HG02610 (cell line): Measurements from ENCODE around the gene TAS2R4.
"Not testable (repeated sequence)": the region's sequence is repeated elsewhere in the genome, so short reads cannot be mapped to it uniquely, and the experiment has no call there.

Experiments
- ATAC-seq: cut with Tn5 transposase; IDR thresholded peaks from one replicate; pipeline ENCODE4 v1.9.1; 2021; ENCODE audit warnings: mild to moderate bottlenecking, moderate library complexity; ENCODE audit not compliant: unreplicated experiment

Gene TAS2R4

DNA sequence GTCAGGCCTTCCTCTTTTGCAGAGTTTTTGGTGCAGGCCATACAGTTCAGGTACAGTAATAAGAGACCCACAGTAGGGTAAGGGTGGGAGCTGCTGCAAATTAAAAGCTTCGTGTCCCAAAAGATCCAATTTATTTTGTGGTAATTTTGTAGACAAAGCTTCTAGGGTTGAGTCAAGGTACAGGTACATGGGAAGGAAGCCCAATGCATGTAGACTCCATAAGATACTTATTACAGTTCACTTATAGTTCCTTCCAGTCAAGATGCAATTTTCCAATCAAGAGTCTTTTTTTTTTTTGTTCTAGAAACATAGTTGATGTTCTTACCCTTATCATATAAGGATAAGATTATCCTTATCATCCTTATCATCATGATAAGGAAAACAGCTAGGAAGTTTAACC is at the start of gene TAS2R4:
TAS2R4 (plus strand) TSS at position 301 of the 400 bp plus-strand sequence. CDS start 1,815 bp downstream, outside the sequence.
- no peak for ATAC-seq

GRCh38 chr7:141729020-141729419 is 47.5 kb upstream of the TAS2R4 start:
- no peak for ATAC-seq

GRCh38 chr7:141731476-141732149 is 44.9 kb upstream of the TAS2R4 start:
- no peak for ATAC-seq

DNA sequence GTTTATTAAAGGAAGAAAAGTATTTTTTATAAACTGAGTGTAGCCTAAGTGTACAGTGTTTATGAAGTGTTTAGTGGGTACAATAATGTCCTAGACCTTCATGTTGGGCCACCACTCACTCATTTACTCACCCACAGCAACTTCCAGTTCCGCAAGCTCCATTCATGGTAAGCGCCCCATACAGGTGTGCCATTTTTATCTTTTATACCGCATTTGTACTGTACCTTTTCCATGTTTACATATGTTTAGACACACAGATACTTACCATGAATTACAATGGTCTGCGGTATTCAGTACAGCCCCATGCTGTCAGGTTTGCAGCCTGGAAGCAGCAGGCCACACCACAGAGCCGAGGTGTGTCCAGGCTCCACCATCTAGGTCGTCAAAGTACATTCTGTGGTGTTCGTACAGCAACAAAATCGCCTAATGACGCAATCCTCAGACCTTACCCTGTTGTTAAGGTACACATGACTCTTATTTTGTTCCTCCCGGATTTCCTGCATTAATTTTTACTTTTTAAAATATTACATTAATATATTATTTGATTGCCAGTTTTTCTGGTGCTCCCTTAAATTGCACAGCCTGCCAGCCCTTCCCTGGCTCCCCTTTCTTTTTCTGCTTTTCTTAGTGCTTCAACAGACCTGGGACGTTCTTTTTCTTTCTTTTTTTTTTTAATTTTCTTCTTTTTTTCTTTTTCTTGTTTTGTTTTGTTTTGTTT is 39.2 kb upstream of the TAS2R4 start:
- ATAC-seq = no peak

- peak; percentile 90 for ATAC-seq
Measured at GRCh38 chr7:141737836-141738591, 38.5 kb upstream of the TAS2R4 start, which contains the start of gene SSBP1. TSS of gene SSBP1 (plus strand) at chr7:141738358. CDS start at chr7:141739167, 809 bp downstream.

GRCh38 chr7:141738592-141739013 is 37.9 kb upstream of the TAS2R4 start:
- no peak for ATAC-seq

- no peak for ATAC-seq
Measured at GRCh38 chr7:141739250-141739649, 37.2 kb upstream of the TAS2R4 start.

- ATAC-seq = no peak
Measured at GRCh38 chr7:141742229-141742628, 34.2 kb upstream of the TAS2R4 start.

- no peak for ATAC-seq
Measured at GRCh38 chr7:141744131-141744530, 32.3 kb upstream of the TAS2R4 start.

DNA sequence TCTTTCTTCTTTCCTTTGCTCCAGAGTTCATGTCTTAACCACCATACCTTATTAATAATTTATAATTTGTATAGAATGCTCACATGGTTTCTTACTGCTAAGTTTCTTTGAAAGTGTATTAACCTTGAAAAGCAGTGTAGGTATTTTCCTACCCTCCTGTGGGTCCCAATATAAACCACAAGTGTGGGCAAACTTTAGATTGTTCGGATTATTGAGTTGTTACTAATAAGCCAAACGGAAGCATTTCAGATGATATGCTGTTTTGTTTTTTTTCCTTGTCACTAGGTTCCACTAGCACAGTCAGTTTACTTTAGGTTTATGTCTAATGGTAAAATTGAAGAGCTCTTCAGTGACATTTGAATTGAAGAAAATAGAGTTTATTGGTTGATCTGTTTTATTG is 28.1 kb upstream of the TAS2R4 start:
- no peak for ATAC-seq

DNA sequence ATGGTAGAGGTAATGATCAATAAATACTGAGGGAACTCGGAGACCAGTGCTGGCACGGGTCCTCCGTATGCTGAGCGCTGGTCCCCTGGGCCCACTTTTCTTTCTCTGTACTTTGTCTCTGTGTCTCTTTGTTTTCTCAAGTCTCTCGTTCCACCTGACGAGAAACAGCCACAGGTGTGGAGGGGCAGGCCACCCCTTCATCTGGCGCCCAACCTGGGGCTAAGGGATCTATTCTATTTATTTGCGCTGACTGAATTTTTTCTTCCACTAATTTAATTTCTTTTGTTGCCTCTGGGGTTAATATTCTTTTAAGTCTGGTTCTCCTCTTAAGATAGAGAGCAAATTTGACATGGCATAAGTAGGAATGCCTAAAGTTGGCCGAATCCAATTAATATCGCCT is 24.6 kb upstream of the TAS2R4 start:
- not testable (repeated sequence) for ATAC-seq

- no peak for ATAC-seq
Measured at GRCh38 chr7:141752634-141753033, 23.8 kb upstream of the TAS2R4 start.

GRCh38 chr7:141754939-141755338 is 21.5 kb upstream of the TAS2R4 start:
- no peak for ATAC-seq

- ATAC-seq = no peak
Measured at GRCh38 chr7:141763797-141764196, 12.7 kb upstream of the TAS2R4 start, which contains the start of gene TAS2R3. TSS of gene TAS2R3 (plus strand) at chr7:141764097. CDS start at chr7:141764159, 62 bp downstream.

DNA sequence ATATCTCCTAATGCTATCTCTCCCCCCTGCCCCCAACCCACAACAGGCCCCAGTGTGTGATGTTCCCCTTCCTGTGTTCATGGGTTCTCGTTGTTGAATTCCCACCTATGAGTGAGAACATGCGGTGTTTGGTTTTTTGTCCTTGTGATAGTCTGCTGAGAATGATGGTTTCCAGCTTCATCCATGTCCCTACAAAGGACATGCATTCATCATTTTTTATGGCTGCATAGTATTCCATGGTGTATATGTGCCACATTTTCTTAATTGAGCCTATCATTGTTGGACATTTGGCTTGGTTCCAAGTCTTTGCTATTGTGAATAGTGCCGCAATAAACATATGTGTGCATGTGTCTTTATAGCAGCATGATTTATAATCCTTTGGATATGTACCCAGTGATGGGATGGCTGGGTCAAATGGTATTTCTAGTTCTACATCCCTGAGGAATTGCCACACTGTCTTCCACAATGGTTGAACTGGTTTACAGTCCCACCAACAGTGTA is 6.3 kb upstream of the TAS2R4 start:
- ATAC-seq = not testable (repeated sequence)

GRCh38 chr7:141785706-141786552 is 9.5 kb downstream of the TAS2R4 start:
- ATAC-seq = no peak

- no peak for ATAC-seq
Measured at GRCh38 chr7:141788296-141788695, 11.8 kb downstream of the TAS2R4 start.

- no peak for ATAC-seq
Measured at GRCh38 chr7:141789917-141790316, 13.4 kb downstream of the TAS2R4 start, which contains the start of gene TAS2R5. TSS of gene TAS2R5 (plus strand) at chr7:141790217. CDS start at chr7:141790362, 145 bp downstream.

DNA sequence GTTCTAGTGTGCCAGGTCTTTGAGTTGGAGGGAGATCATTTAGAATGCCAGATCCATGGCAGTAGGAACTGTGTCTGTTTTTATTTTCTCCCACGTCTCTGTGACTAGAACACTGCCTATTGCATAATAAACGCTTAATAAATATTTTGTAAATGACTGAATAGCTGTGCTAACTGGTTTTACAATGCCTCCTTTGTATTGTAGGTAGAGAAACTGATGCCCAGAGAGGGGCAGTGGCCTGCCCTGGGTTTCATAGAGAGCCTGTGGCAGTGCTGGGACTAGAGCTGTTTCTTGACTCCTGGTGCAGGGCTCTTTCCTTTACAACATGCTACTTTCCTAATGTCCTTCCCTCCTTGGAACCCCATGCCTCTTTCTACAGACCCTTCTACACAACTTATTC is 16.1 kb downstream of the TAS2R4 start:
- ATAC-seq = no peak

DNA sequence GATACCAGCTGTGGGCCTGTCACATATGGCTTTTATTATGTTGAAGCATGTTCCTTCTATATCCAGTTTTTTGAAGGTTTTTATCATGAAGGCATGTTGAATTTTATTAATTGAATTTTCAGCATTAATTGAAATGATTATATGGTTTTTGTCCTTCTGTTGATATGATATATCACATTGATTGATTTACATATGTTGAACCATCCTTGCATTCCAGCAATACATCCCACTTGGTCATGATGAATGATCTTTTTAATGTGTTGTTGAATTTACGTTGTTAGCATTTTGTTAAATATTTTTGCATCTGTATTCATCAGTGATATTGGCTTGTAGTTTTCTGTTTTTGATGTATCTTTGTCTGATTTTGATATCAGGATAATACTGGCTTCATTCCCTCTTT is 43.6 kb downstream of the TAS2R4 start:
- ATAC-seq = no peak
